Hepatocyte (in vitro differentiated cells): Measurements from ENCODE around the gene PDE4D.

ENCODE experiments used
- CTCF ChIP-seq: fragments of 200-600 bp; sonication (generic); IDR thresholded peaks from 2 replicates; pipeline ENCODE4 v1.5.1; 2016; ENCODE audit warnings: antibody characterized with exemption, mild to moderate bottlenecking; ENCODE audit not compliant: poor library complexity
- EZH2 ChIP-seq: fragments of 200-600 bp; sonication (generic); IDR thresholded peaks from 2 replicates; pipeline ENCODE4 v1.6.1; 2016; ENCODE audit warnings: antibody characterized with exemption, mild to moderate bottlenecking, borderline replicate concordance
- EZH2phosphoT487 ChIP-seq: fragments of 200-600 bp; sonication (generic); IDR thresholded peaks from one replicate; pipeline ENCODE4 v1.6.1; 2018; ENCODE audit warnings: antibody characterized with exemption, mild to moderate bottlenecking, low read depth, moderate library complexity; ENCODE audit not compliant: unreplicated experiment, severe bottlenecking

GRCh38 chr5:59041355-59041754 is 852.2 kb downstream of the PDE4D start:
- TF ChIP-seq CTCF (no peak), EZH2 (no peak), EZH2phosphoT487 (no peak)
